Measurements from ENCODE around the gene TBC1D22B. TPM values are rescaled to one million over a fixed set of nuclear protein-coding genes. Genes with fewer than 3 reads are reported as not detected.

Gene TBC1D22B
- polyA plus RNA-seq, 3 donors: 3.9 to 5.0 (median 4.9) TPM

GRCh38 chr6:37298958-37299357, 41.4 kb downstream of the TBC1D22B start:
- H3K4me2 ChIP-seq (replicated peaks; ENCODE audit: extremely low read depth, low read length, poor library complexity, severe bottlenecking): no peak overlapping the region
- no peak overlapping the region for H2AFZ ChIP-seq (ENCODE audit: insufficient read depth, low read depth, low read length, poor library complexity, severe bottlenecking)
- H4K20me1 ChIP-seq (ENCODE audit: insufficient read depth, low read length): no peaks in the 10 kb centered on the region
- DNase-seq: no peak
- Mint-ChIP-seq H3K27ac (no peak overlapping the region), H3K4me3 (no peak overlapping the region), H3K36me3 (peaks cover 51 to 75% of the 10 kb centered on the region in 2 donors), H3K9me3 (no peaks in the 10 kb centered on the region), H3K4me1 (peaks cover 19% of the 10 kb centered on the region), H3K27me3 (ENCODE audit: low read depth in 3 of 3) (peaks cover 0 to 1% (median 0%) of the 10 kb centered on the region in 3 donors)
- H3K4me1 ChIP-seq (ENCODE audit: control insufficient read depth in 1 of 2, insufficient read depth in 2 of 2, low read length in 2 of 2): peaks cover 10 to 16% of the 10 kb centered on the region in 2 donors
- TF ChIP-seq CTCF (IDR thresholded peaks at IDR 0.05): no peak
- H3K27ac ChIP-seq (ENCODE audit: low read depth in 1 of 2, low read length in 2 of 2): no peak overlapping the region
- H3K9me3 ChIP-seq (replicated peaks in 1 of 2; ENCODE audit: control insufficient read depth in 1 of 2, insufficient read depth in 1 of 2, low read length in 2 of 2): no peaks in the 10 kb centered on the region
- H3K36me3 ChIP-seq (replicated peaks in 1 of 2; ENCODE audit: control insufficient read depth in 1 of 2, insufficient read depth in 2 of 2, low read length in 2 of 2): peaks cover 32 to 65% of the 10 kb centered on the region in 2 donors
- H3K79me2 ChIP-seq (ENCODE audit: insufficient read depth, low read length): no peaks in the 10 kb centered on the region
- no peak overlapping the region for H3K4me3 ChIP-seq (replicated peaks in 1 of 3; ENCODE audit: low read depth in 2 of 3, low read length in 3 of 3)
- intact Hi-C loops (cut with micrococcal nuclease): no loop called here
- H3K9ac ChIP-seq (ENCODE audit: insufficient read depth, low read length, poor library complexity, severe bottlenecking): no peak overlapping the region
- H3K27me3 ChIP-seq (ENCODE audit: control insufficient read depth in 2 of 2, insufficient read depth in 2 of 2, low read length in 2 of 2): no peaks in the 10 kb centered on the region

- DNase-seq: no peak
- no peak overlapping the region for H3K4me3 Mint-ChIP-seq
- Histone ChIP-seq H3K4me2 (replicated peaks; ENCODE audit: extremely low read depth, low read length, poor library complexity, severe bottlenecking) (no peak overlapping the region), H3K36me3 (replicated peaks in 1 of 2; ENCODE audit: control insufficient read depth in 1 of 2, insufficient read depth in 2 of 2, low read length in 2 of 2) (peaks cover 26 to 68% of the 10 kb centered on the region in 2 donors), H3K79me2 (ENCODE audit: insufficient read depth, low read length) (no peaks in the 10 kb centered on the region), H3K27me3 (ENCODE audit: control insufficient read depth in 2 of 2, insufficient read depth in 2 of 2, low read length in 2 of 2) (no peaks in the 10 kb centered on the region), H3K9me3 (replicated peaks in 1 of 2; ENCODE audit: control insufficient read depth in 1 of 2, insufficient read depth in 1 of 2, low read length in 2 of 2) (no peaks in the 10 kb centered on the region), H3K27ac (ENCODE audit: low read depth in 1 of 2, low read length in 2 of 2) (no peak overlapping the region), H3K4me3 (replicated peaks in 1 of 3; ENCODE audit: low read depth in 2 of 3, low read length in 3 of 3) (no peak overlapping the region), H4K20me1 (ENCODE audit: insufficient read depth, low read length) (no peaks in the 10 kb centered on the region), H3K4me1 (ENCODE audit: control insufficient read depth in 1 of 2, insufficient read depth in 2 of 2, low read length in 2 of 2) (peaks cover 10 to 16% of the 10 kb centered on the region in 2 donors), H2AFZ (ENCODE audit: insufficient read depth, low read depth, low read length, poor library complexity, severe bottlenecking) (no peak overlapping the region), H3K9ac (ENCODE audit: insufficient read depth, low read length, poor library complexity, severe bottlenecking) (no peak overlapping the region)
- no peak for TF ChIP-seq CTCF (IDR thresholded peaks at IDR 0.05)
- WGBS (ENCODE audit: insufficient coverage): no CpG with 5 or more reads among the region's 4 CpGs
- peaks cover 54 to 78% of the 10 kb centered on the region in 2 donors for H3K36me3 Mint-ChIP-seq
- intact Hi-C loops (cut with micrococcal nuclease): no loop called here
- peaks cover 0 to 1% (median 0%) of the 10 kb centered on the region in 3 donors for H3K27me3 Mint-ChIP-seq (ENCODE audit: low read depth in 3 of 3)
- H3K9me3 Mint-ChIP-seq: peaks cover 0 to under 1% (median 0%) of the 10 kb centered on the region in 7 donors
- H3K27ac Mint-ChIP-seq: no peak overlapping the region
- H3K4me1 Mint-ChIP-seq: peaks cover 19% of the 10 kb centered on the region
These were observed 42.4 kb downstream of the TBC1D22B start for GRCh38 chr6:37299990-37300389.
